HCT116 (cell line): Measurements from ENCODE around the gene GAB2. TPM values are rescaled to one million over a fixed set of nuclear protein-coding genes. Genes with fewer than 3 reads are reported as not detected.

ENCODE experiments used
- ATAC-seq: fragments of 200-7000 bp; cut with Tn5 transposase; 2 replicates; pipeline ENCODE4 v1.9.1; 2020; ENCODE audit warnings: mild to moderate bottlenecking, moderate library complexity
- BruUV-seq: library from RNA; stranded (reverse); fragments of 400-500 nt; replicated peaks from 2 replicates; lab custom pipeline; 2021; lab: Mats Ljungman, UMichigan
- CTCF ChIA-PET: fragments of 300-600 bp; sonication (Branson Sonifier 250); formaldehyde crosslinking; loops from one replicate; lab custom pipeline; 2021; ENCODE audit warnings: antibody characterized with exemption; lab: Charles Lee
- POLR2A ChIA-PET: fragments of 300-600, 350-600 bp; sonication (Branson Sonifier 250); formaldehyde crosslinking; loops from one replicate; lab custom pipeline; 2021; ENCODE audit warnings: antibody characterized with exemption; lab: Charles Lee
- RAD21 ChIA-PET, 2 experiments: fragments of 300-600 bp; sonication (Branson Sonifier 250); formaldehyde crosslinking; loops; one replicate each; lab custom pipeline; 2023; ENCODE audit warnings: low total read pairs in 2 of 2; ENCODE audit not compliant: uncharacterized antibody in 2 of 2, unreplicated experiment in 2 of 2, low non-redundant PET in 1 of 2; lab: Charles Lee
- DNase-seq: peaks from one replicate; pipeline ENCODE4 v3.0.0-alpha.2; 2010; ENCODE audit warnings: low read depth, low spot score
- H2AFZ ChIP-seq: fragments of 200-600 bp; shearing (Covaris generic), sonication (generic); 2 replicates; pipeline ENCODE4 v1.6.1; 2017; ENCODE audit warnings: low read depth, mixed run types, mixed read lengths, antibody characterized with exemption, low read length; ENCODE audit not compliant: poor library complexity, severe bottlenecking
- H3K27ac ChIP-seq: 2 replicates; pipeline ENCODE4 v1.5.1; 2012; ENCODE audit warnings: low read depth, low read length
- H3K27me3 ChIP-seq: fragments of 200-600 bp; sonication (generic); 2 replicates; pipeline ENCODE4 v1.6.1; 2016; ENCODE audit warnings: mixed run types, low read length, mixed read lengths; ENCODE audit not compliant: insufficient read depth
- H3K36me3 ChIP-seq, 2 experiments: fragments of 200-500 bp in 1 of 2; fragments of 200-600 bp in 1 of 2; sonication (Bioruptor generic) in 1 of 2; sonication (generic) in 1 of 2; 2 replicates each; pipeline versions ENCODE4 v1.5.1 to v1.6.1; 2014 to 2016; ENCODE audit warnings: low read length in 2 of 2, inconsistent platforms in 1 of 2, mixed read lengths in 1 of 2, mixed run types in 1 of 2; ENCODE audit not compliant: insufficient read depth in 2 of 2, control insufficient read depth in 1 of 2
- H3K4me1 ChIP-seq, 2 experiments: fragments of 200-600 bp in 1 of 2; sonication (generic) in 1 of 2; 2 replicates each; pipeline versions ENCODE4 v1.5.1 to v1.6.1; 2012 to 2017; ENCODE audit warnings: low read length in 2 of 2, inconsistent platforms in 1 of 2, mild to moderate bottlenecking in 1 of 2, mixed read lengths in 1 of 2, mixed run types in 1 of 2, moderate library complexity in 1 of 2; ENCODE audit not compliant: insufficient read depth in 2 of 2, control insufficient read depth in 1 of 2
- H3K4me2 ChIP-seq: fragments of 200-600 bp; sonication (generic); 2 replicates; pipeline ENCODE4 v1.6.1; 2017; ENCODE audit warnings: mixed run types, low read length, mixed read lengths
- H3K4me3 ChIP-seq, 2 experiments: fragments of 200-600 bp in 1 of 2; sonication (generic) in 1 of 2; replicated peaks in 1 of 2; 2 replicates each; pipeline ENCODE4 v1.5.1; 2011 to 2016; ENCODE audit warnings: low read length in 2 of 2, control low read depth in 1 of 2, low read depth in 1 of 2, mild to moderate bottlenecking in 1 of 2, mixed read lengths in 1 of 2, mixed run types in 1 of 2
- H3K79me2 ChIP-seq: fragments of 200-600 bp; sonication (generic); 2 replicates; pipeline ENCODE4 v1.6.1; 2017; ENCODE audit warnings: mild to moderate bottlenecking, mixed run types, low read length, moderate library complexity, mixed read lengths; ENCODE audit not compliant: insufficient read depth
- H3K9ac ChIP-seq: fragments of 200-600 bp; sonication (generic); 2 replicates; pipeline ENCODE4 v1.6.1; 2016; ENCODE audit warnings: low read length, mixed read lengths
- H3K9me2 ChIP-seq: fragments of 200-600 bp; sonication (generic), shearing (Covaris generic); 2 replicates; pipeline ENCODE4 v1.6.1; 2017; ENCODE audit warnings: mixed run types, mild to moderate bottlenecking, moderate library complexity; ENCODE audit not compliant: insufficient read depth
- H3K9me3 ChIP-seq, 2 experiments: fragments of 200-500 bp in 1 of 2; fragments of 200-600 bp in 1 of 2; sonication (Bioruptor generic) in 1 of 2; sonication (generic) in 1 of 2; 2 replicates each; pipeline ENCODE4 v1.6.1; 2014 to 2017; ENCODE audit warnings: low read length in 2 of 2, mixed read lengths in 2 of 2, inconsistent platforms in 1 of 2, low read depth in 1 of 2, mild to moderate bottlenecking in 1 of 2, mixed run types in 1 of 2, moderate library complexity in 1 of 2; ENCODE audit not compliant: control insufficient read depth in 1 of 2, insufficient read depth in 1 of 2
- H4K20me1 ChIP-seq: fragments of 200-600 bp; sonication (generic), shearing (Covaris generic); 2 replicates; pipeline ENCODE4 v1.6.1; 2017; ENCODE audit warnings: mixed run types, mild to moderate bottlenecking, moderate library complexity; ENCODE audit not compliant: insufficient read depth
- EGR1 ChIP-seq: IDR thresholded peaks from 2 replicates; pipeline ENCODE4 v1.6.1; 2012; ENCODE audit warnings: low read depth
- EZH2 ChIP-seq: fragments of 200-600 bp; sonication (generic); IDR thresholded peaks from 2 replicates; pipeline ENCODE4 v1.6.1; 2017; ENCODE audit warnings: antibody characterized with exemption, mixed run types
- EZH2phosphoT487 ChIP-seq: fragments of 200-600 bp; IDR thresholded peaks from 2 replicates; pipeline ENCODE4 v1.6.1; 2018; ENCODE audit warnings: antibody characterized with exemption, borderline replicate concordance
- RAD21 ChIP-seq: IDR thresholded peaks from 2 replicates; pipeline ENCODE4 v1.6.1; 2012; ENCODE audit warnings: low read depth, mild to moderate bottlenecking
- SP1 ChIP-seq: IDR thresholded peaks from 2 replicates; pipeline ENCODE4 v1.6.1; 2012; ENCODE audit warnings: low read depth
- SRF ChIP-seq: IDR thresholded peaks from 2 replicates; pipeline ENCODE4 v1.6.1; 2012; ENCODE audit warnings: low read depth
- intact Hi-C: fragments of 100-400 bp; cut with micrococcal nuclease; formaldehyde crosslinking; loops from 2 replicates; pipeline ENCODE4 v1.10.0; 2022
- total RNA-seq: library from RNA; stranded (reverse); gene quantifications from one replicate; pipeline ENCODE4 v1.2.1, GENCODE V29; 2021; ENCODE audit not compliant: unreplicated experiment
- TF ChIP-seq, protein P1 (sequence below): IDR thresholded peaks from 2 replicates; pipeline ENCODE4 v1.6.1; 2012; ENCODE audit warnings: low read depth
- TF ChIP-seq, protein P2 (sequence below): IDR thresholded peaks from 2 replicates; pipeline ENCODE4 v1.6.1; 2012

GAB2 gene
- total RNA-seq, 1 experiment from 2014 or later, result 1.9 TPM

DNA sequence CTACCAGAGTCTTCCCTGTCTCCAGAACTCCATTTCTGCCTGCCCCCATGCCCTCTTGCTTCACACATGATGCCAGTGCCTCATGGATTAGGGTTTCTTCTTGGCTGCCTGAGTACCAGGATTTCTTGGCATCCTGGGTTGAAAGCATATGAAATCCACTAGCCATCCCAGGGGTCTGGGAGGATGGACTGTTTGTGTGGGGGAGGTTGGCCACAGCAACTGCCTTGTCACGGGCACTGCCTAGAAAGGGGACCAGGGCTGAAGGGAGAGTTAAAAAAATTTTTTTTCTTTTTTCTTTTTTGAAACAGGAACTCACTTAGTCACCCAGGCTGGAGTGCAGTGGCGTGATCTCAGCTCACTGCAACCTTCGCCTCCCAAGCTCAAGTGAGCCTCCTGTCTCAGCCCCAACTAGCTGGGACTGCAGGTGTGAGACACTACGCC, 224.7 kb downstream of the GAB2 start:
- Histone ChIP-seq H3K36me3 (no peaks in the 10 kb centered on the region), H3K79me2 (no peaks in the 10 kb centered on the region), H3K9ac (no peak overlapping the region), H4K20me1 (no peaks in the 10 kb centered on the region), H3K4me2 (no peak overlapping the region), H3K9me3 (no peaks in the 10 kb centered on the region), H3K4me3 (no peak overlapping the region), H3K27me3 (no peaks in the 10 kb centered on the region), H3K9me2 (no peaks in the 10 kb centered on the region), H3K4me1 (peaks cover 0 to 20% of the 10 kb centered on the region in 2 experiments; a peak in 1 of 4 replicates), H3K27ac (no peak overlapping the region), H2AFZ (no peak overlapping the region)
- ChIA-PET POLR2A (no interaction called here), RAD21 (interaction anchor here (0.6 to 0.7 kb wide), 2 partner anchors 18 to 59 kb away, joined by 3 read pairs; no protein-coding TSS in a partner anchor), CTCF (no interaction called here)
- intact Hi-C loops, result no loop called here
- TF ChIP-seq, protein P1, sequence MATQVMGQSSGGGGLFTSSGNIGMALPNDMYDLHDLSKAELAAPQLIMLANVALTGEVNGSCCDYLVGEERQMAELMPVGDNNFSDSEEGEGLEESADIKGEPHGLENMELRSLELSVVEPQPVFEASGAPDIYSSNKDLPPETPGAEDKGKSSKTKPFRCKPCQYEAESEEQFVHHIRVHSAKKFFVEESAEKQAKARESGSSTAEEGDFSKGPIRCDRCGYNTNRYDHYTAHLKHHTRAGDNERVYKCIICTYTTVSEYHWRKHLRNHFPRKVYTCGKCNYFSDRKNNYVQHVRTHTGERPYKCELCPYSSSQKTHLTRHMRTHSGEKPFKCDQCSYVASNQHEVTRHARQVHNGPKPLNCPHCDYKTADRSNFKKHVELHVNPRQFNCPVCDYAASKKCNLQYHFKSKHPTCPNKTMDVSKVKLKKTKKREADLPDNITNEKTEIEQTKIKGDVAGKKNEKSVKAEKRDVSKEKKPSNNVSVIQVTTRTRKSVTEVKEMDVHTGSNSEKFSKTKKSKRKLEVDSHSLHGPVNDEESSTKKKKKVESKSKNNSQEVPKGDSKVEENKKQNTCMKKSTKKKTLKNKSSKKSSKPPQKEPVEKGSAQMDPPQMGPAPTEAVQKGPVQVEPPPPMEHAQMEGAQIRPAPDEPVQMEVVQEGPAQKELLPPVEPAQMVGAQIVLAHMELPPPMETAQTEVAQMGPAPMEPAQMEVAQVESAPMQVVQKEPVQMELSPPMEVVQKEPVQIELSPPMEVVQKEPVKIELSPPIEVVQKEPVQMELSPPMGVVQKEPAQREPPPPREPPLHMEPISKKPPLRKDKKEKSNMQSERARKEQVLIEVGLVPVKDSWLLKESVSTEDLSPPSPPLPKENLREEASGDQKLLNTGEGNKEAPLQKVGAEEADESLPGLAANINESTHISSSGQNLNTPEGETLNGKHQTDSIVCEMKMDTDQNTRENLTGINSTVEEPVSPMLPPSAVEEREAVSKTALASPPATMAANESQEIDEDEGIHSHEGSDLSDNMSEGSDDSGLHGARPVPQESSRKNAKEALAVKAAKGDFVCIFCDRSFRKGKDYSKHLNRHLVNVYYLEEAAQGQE, result no peak
- no peak for TF ChIP-seq SP1
- no peak for TF ChIP-seq EZH2phosphoT487
- TF ChIP-seq, protein P2, sequence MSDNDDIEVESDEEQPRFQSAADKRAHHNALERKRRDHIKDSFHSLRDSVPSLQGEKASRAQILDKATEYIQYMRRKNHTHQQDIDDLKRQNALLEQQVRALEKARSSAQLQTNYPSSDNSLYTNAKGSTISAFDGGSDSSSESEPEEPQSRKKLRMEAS, result no peak
- no peak for TF ChIP-seq SRF
- no peak for TF ChIP-seq RAD21
- no peak for TF ChIP-seq EZH2
- TF ChIP-seq EGR1, result no peak
- DNase-seq, result no peak
- no peak for ATAC-seq
- BruUV-seq, result no TSS peak
